GM12892 (cell line): ENCODE data around the gene ST8SIA1.

Experiments used
- POLR2A ChIP-seq: IDR thresholded peaks from 2 replicates; pipeline ENCODE4 v1.6.1; 2011; ENCODE audit warnings: low read depth, low read length, control low read depth
- POLR2AphosphoS5 ChIP-seq: IDR thresholded peaks from 2 replicates; pipeline ENCODE4 v1.6.1; 2011; ENCODE audit warnings: low read depth, low read length, control low read depth

- TF ChIP-seq POLR2A (no peak), POLR2AphosphoS5 (no peak)
Measured at GRCh38 chr12:22333713-22334409, 646 bp downstream of the ST8SIA1 start.
